OCI-LY7 (cell line): ENCODE data around the gene KDM4E. TPM values are rescaled to one million over a fixed set of nuclear protein-coding genes. Genes with fewer than 3 reads are reported as not detected.
"Not testable (repeated sequence)": the region's sequence is repeated elsewhere in the genome, so short reads cannot be mapped to it uniquely, and the experiment has no call there.

Experiments
- BruUV-seq: library from RNA; stranded (reverse); fragments of 400-500 nt; replicated peaks from 2 replicates; lab custom pipeline; 2021; lab: Mats Ljungman, UMichigan
- CTCF ChIA-PET: fragments of 300-600 bp; sonication (Branson Sonifier 250); formaldehyde crosslinking; loops from one replicate; lab custom pipeline; 2022; ENCODE audit warnings: antibody characterized with exemption; ENCODE audit not compliant: unreplicated experiment; lab: Charles Lee
- POLR2A ChIA-PET: fragments of 300-600 bp; sonication (Branson Sonifier 250); formaldehyde crosslinking; loops from one replicate; lab custom pipeline; 2022; ENCODE audit warnings: antibody characterized with exemption; lab: Charles Lee
- DNase-seq: peaks from one replicate; pipeline ENCODE4 v3.0.0-alpha.2; 2015; ENCODE audit warnings: low spot score
- H2AFZ ChIP-seq: fragments of 200-600 bp; sonication (generic), shearing (Covaris generic); 2 replicates; pipeline ENCODE4 v1.6.1; 2014; ENCODE audit warnings: mild to moderate bottlenecking, antibody characterized with exemption, low read length, moderate library complexity
- H3K27ac ChIP-seq: fragments of 200-600 bp; sonication (generic); 2 replicates; pipeline ENCODE4 v1.5.1; 2014; ENCODE audit warnings: mixed run types, low read depth, mild to moderate bottlenecking, moderate library complexity, low read length, inconsistent platforms; ENCODE audit not compliant: poor library complexity, severe bottlenecking
- H3K36me3 ChIP-seq: fragments of 200-600 bp; sonication (generic); 2 replicates; pipeline ENCODE4 v1.6.1; 2014; ENCODE audit warnings: mild to moderate bottlenecking, antibody characterized with exemption, low read length, moderate library complexity, mixed read lengths; ENCODE audit not compliant: insufficient read depth
- H3K4me1 ChIP-seq: fragments of 200-600 bp; sonication (generic); 2 replicates; pipeline ENCODE4 v1.5.1; 2014; ENCODE audit warnings: mild to moderate bottlenecking, low read length; ENCODE audit not compliant: insufficient read depth, poor library complexity, severe bottlenecking
- H3K4me2 ChIP-seq: fragments of 200-600 bp; sonication (generic); 2 replicates; pipeline ENCODE4 v1.6.1; 2014; ENCODE audit warnings: mild to moderate bottlenecking, low read length
- H3K4me3 ChIP-seq: fragments of 200-600 bp; sonication (generic); 2 replicates; pipeline ENCODE4 v1.5.1; 2014; ENCODE audit warnings: mild to moderate bottlenecking, low read depth, low read length; ENCODE audit not compliant: poor library complexity, severe bottlenecking
- H3K79me2 ChIP-seq: fragments of 200-600 bp; sonication (generic); 2 replicates; pipeline ENCODE4 v1.6.1; 2016; ENCODE audit warnings: low read depth, mild to moderate bottlenecking, low read length, moderate library complexity, mixed read lengths; ENCODE audit not compliant: insufficient read depth
- H3K9me2 ChIP-seq: fragments of 200-600 bp; sonication (generic); 2 replicates; pipeline ENCODE4 v1.6.1; 2016; ENCODE audit warnings: mild to moderate bottlenecking, low read length, mixed read lengths; ENCODE audit not compliant: insufficient read depth
- H3K9me3 ChIP-seq: fragments of 200-600 bp; sonication (generic); 2 replicates; pipeline ENCODE4 v1.6.1; 2014; ENCODE audit warnings: mild to moderate bottlenecking, mixed run types, low read length, mixed read lengths
- H4K20me1 ChIP-seq: fragments of 200-600 bp; sonication (generic); 2 replicates; pipeline ENCODE4 v1.6.1; 2014; ENCODE audit warnings: mild to moderate bottlenecking, antibody characterized with exemption, low read length, moderate library complexity, mixed read lengths; ENCODE audit not compliant: insufficient read depth
- CTCF ChIP-seq: fragments of 200-600 bp; sonication (generic); conservative IDR thresholded peaks from 2 replicates; pipeline ENCODE4 v1.5.1; 2014; ENCODE audit warnings: mild to moderate bottlenecking, antibody characterized with exemption, low read length, moderate library complexity, mixed read lengths
- EZH2phosphoT487 ChIP-seq: fragments of 200-600 bp; sonication (generic); IDR thresholded peaks from 2 replicates; pipeline ENCODE4 v1.6.1; 2018; ENCODE audit warnings: low read depth, borderline replicate concordance, mild to moderate bottlenecking, mixed run types, antibody characterized with exemption, low read length, moderate library complexity, mixed read lengths
- intact Hi-C: fragments of 100-400 bp; cut with micrococcal nuclease; formaldehyde crosslinking; loops from one replicate; pipeline ENCODE4 v1.10.0; 2022; ENCODE audit not compliant: unreplicated experiment
- total RNA-seq, 2 experiments: library from RNA; depleted of rRNA in 1 of 2; stranded (reverse); fragments of >200 nt in 1 of 2; shearing (Covaris generic) in 1 of 2; gene quantifications; 2 replicates each; pipeline ENCODE4 v1.2.3, GENCODE V29; 2014 to 2022

KDM4E gene
- total RNA-seq, 2 experiments from 2014 or later, result not detected

DNA sequence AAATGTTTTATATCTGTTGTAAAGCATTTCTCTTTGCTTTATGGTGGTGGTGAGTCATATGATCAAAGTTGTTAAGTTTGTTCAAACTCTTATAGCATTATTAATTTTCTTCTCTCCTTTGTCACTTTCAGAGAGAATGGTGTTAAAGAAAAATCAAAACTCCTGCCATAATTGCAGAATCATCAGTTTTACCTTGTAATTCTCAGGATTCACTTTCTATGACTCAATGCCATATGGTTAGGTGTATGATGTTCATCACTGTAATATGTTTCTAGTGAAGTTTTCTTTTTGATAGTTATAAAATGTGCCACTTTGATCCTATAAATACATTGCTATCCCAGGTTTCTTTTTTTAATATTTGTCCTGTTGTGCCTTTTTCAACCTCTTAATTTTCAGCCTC, 13.7 kb upstream of the KDM4E start:
- no peaks in the 10 kb centered on the region for H3K9me3 ChIP-seq

DNA sequence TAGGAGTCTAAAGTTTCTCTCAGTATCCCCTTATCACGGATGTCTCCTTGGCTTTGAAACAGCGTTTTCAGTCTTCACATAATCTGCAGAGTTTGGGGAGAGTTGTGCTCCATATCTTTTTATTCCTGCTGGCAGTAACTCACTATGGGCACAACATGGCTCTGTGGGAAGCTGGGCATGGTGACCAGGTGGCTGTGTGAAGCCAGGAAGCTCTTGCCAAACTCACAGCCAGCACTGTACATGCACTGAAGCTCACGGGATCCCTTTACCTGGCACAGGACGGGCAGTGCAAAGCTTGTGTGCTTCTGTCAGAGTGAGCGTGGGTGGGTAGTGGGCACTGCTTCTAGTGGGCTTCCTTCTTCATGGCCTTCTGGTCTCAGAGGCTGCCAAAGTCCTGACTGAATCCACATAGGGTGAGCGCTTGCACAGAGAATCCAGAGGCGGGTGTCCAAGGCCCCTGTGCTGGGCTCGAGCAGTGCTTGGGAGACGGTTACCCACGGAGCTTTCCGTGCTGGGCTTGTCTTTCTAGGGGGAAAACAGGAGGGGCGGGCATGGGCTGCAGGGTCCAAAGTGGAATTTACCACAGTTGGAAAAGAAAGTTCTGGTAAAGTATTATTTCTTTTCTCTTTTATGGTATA, 10.8 kb upstream of the KDM4E start:
- intact Hi-C loops, result no loop called here
- Histone ChIP-seq H3K9me2 (no peaks in the 10 kb centered on the region), H4K20me1 (no peaks in the 10 kb centered on the region), H3K27ac (no peak overlapping the region), H3K4me3 (no peak overlapping the region), H2AFZ (no peak overlapping the region), H3K9me3 (no peaks in the 10 kb centered on the region), H3K36me3 (no peaks in the 10 kb centered on the region), H3K4me1 (no peaks in the 10 kb centered on the region), H3K4me2 (no peak overlapping the region), H3K79me2 (no peaks in the 10 kb centered on the region)
- POLR2A ChIA-PET, result no interaction called here
- CTCF ChIA-PET, result no interaction called here
- TF ChIP-seq CTCF (no peak), EZH2phosphoT487 (no peak)
- no TSS peak for BruUV-seq
- DNase-seq, result no peak

More for the DNA sequence above, 13.7 kb upstream of the KDM4E start:
- no TSS peak for BruUV-seq
- no peak overlapping the region for H3K4me2 ChIP-seq
- H3K79me2 ChIP-seq, result no peaks in the 10 kb centered on the region
- H3K4me3 ChIP-seq, result no peak overlapping the region
- H3K36me3 ChIP-seq, result no peaks in the 10 kb centered on the region
- H2AFZ ChIP-seq, result no peak overlapping the region
- no peaks in the 10 kb centered on the region for H3K9me2 ChIP-seq
- no peak for DNase-seq
- CTCF ChIA-PET, result no interaction called here
- H4K20me1 ChIP-seq, result no peaks in the 10 kb centered on the region
- H3K4me1 ChIP-seq, result no peaks in the 10 kb centered on the region
- POLR2A ChIA-PET, result no interaction called here
- intact Hi-C loops, result no loop called here
- no peak for TF ChIP-seq EZH2phosphoT487
- no peak for TF ChIP-seq CTCF
- H3K27ac ChIP-seq, result no peak overlapping the region

- no peaks in the 10 kb centered on the region for H3K36me3 ChIP-seq
- POLR2A ChIA-PET, result interaction anchor here (0.7 kb wide), 1 partner anchor 861 kb away, joined by 3 read pairs; no protein-coding TSS in a partner anchor
- intact Hi-C loops, result no loop called here
- H2AFZ ChIP-seq, result no peak overlapping the region
- DNase-seq, result no peak
- H3K4me2 ChIP-seq, result no peak overlapping the region
- H3K27ac ChIP-seq, result no peak overlapping the region
- CTCF ChIA-PET, result no interaction called here
- no peaks in the 10 kb centered on the region for H3K9me2 ChIP-seq
- H3K4me3 ChIP-seq, result no peak overlapping the region
- no TSS peak for BruUV-seq
- H3K79me2 ChIP-seq, result no peaks in the 10 kb centered on the region
- no peaks in the 10 kb centered on the region for H3K9me3 ChIP-seq
- H4K20me1 ChIP-seq, result no peaks in the 10 kb centered on the region
- H3K4me1 ChIP-seq, result no peaks in the 10 kb centered on the region
- TF ChIP-seq EZH2phosphoT487 (no peak), CTCF (no peak)
Measured at GRCh38 chr11:95016139-95016538, 8.9 kb upstream of the KDM4E start.

- H3K79me2 ChIP-seq, H3K4me1 ChIP-seq, DNase-seq, H2AFZ ChIP-seq, POLR2A ChIA-PET, H3K27ac ChIP-seq, H3K4me3 ChIP-seq, H3K36me3 ChIP-seq, H4K20me1 ChIP-seq, H3K9me3 ChIP-seq, H3K9me2 ChIP-seq, H3K4me2 ChIP-seq, intact Hi-C loops, CTCF ChIA-PET, BruUV-seq: not testable (repeated sequence)
Measured at GRCh38 chr11:95021468-95021867, 3.6 kb upstream of the KDM4E start.
